Caco-2 (cell line): ENCODE measurements around the gene GREB1. TPM values are rescaled to one million over a fixed set of nuclear protein-coding genes. Genes with fewer than 3 reads are reported as not detected.

Experiments
- BruUV-seq: library from RNA; stranded (reverse); fragments of 400-500 nt; replicated peaks from 2 replicates; lab custom pipeline; 2021; lab: Mats Ljungman, UMichigan
- CTCF ChIA-PET: fragments of 300-600 bp; sonication (Branson Sonifier 250); formaldehyde crosslinking; loops from one replicate; lab custom pipeline; 2022; ENCODE audit warnings: antibody characterized with exemption; lab: Charles Lee
- POLR2A ChIA-PET: fragments of 300-600 bp; sonication (Branson Sonifier 250); formaldehyde crosslinking; loops from one replicate; lab custom pipeline; 2022; ENCODE audit warnings: antibody characterized with exemption; lab: Charles Lee
- DNase-seq, 2 experiments: peaks; one replicate each; pipeline versions ENCODE4 v3.0.0 to v3.0.0-alpha.2; 2020 to 2022
- H3K27me3 ChIP-seq: replicated peaks from 2 replicates; pipeline ENCODE4 v1.6.0; 2011; ENCODE audit warnings: low read length; ENCODE audit not compliant: control insufficient read depth, insufficient read depth
- H3K36me3 ChIP-seq: 2 replicates; pipeline ENCODE4 v1.5.1; 2011; ENCODE audit warnings: low read length; ENCODE audit not compliant: control insufficient read depth, insufficient read depth
- H3K4me1 ChIP-seq: fragments of 250-450 bp; sonication (Bioruptor Pico); 2 replicates; pipeline ENCODE4 v1.5.1; 2020; ENCODE audit warnings: mild to moderate bottlenecking
- H3K4me3 ChIP-seq: 2 replicates; pipeline ENCODE4 v1.5.1; 2011; ENCODE audit warnings: low read depth, mild to moderate bottlenecking, control low read depth, low read length
- H3K9me3 ChIP-seq: fragments of 250-450 bp; sonication (Bioruptor Pico); 2 replicates; pipeline ENCODE4 v1.5.1; 2020; ENCODE audit warnings: mild to moderate bottlenecking, moderate library complexity
- H3K27ac Mint-ChIP-seq: one replicate; pipeline ENCODE4 v1.8.0; 2022; ENCODE audit warnings: mixed read lengths; ENCODE audit not compliant: unreplicated experiment
- H3K27me3 Mint-ChIP-seq: one replicate; pipeline ENCODE4 v1.8.0; 2022; ENCODE audit warnings: mixed read lengths; ENCODE audit not compliant: insufficient read depth, unreplicated experiment
- H3K36me3 Mint-ChIP-seq: one replicate; pipeline ENCODE4 v1.8.0; 2022; ENCODE audit warnings: mild to moderate bottlenecking, mixed read lengths; ENCODE audit not compliant: insufficient read depth, unreplicated experiment
- H3K4me1 Mint-ChIP-seq: one replicate; pipeline ENCODE4 v1.8.0; 2022; ENCODE audit warnings: low read depth, mixed read lengths; ENCODE audit not compliant: unreplicated experiment
- H3K4me3 Mint-ChIP-seq: one replicate; pipeline ENCODE4 v1.8.0; 2022; ENCODE audit warnings: mild to moderate bottlenecking, moderate library complexity, mixed read lengths; ENCODE audit not compliant: unreplicated experiment
- H3K9me3 Mint-ChIP-seq: one replicate; pipeline ENCODE4 v1.8.0; 2022; ENCODE audit warnings: mixed read lengths; ENCODE audit not compliant: unreplicated experiment
- CTCF ChIP-seq, 2 experiments: fragments of 200-600 bp in 1 of 2; IDR thresholded peaks; 1 replicate in 1 of 2; 2 replicates in 1 of 2; pipeline versions ENCODE4 v1.5.1 to v1.8.0; 2011 to 2022; ENCODE audit warnings: antibody characterized with exemption in 1 of 2, control low read depth in 1 of 2, inconsistent platforms in 1 of 2, low read depth in 1 of 2, low read length in 1 of 2, mild to moderate bottlenecking in 1 of 2, moderate library complexity in 1 of 2; ENCODE audit not compliant: insufficient read depth in 1 of 2, severe bottlenecking in 1 of 2, unreplicated experiment in 1 of 2
- intact Hi-C: fragments of 100-400 bp; cut with micrococcal nuclease; formaldehyde crosslinking; loops from one replicate; pipeline ENCODE4 v1.10.0; 2022; ENCODE audit not compliant: unreplicated experiment
- total RNA-seq: library from RNA; stranded (reverse); gene quantifications from 2 replicates; pipeline ENCODE4 v1.2.3, GENCODE V29; 2022

Gene GREB1
- total RNA-seq, 1 experiment from 2014 or later, result 2.4 TPM

- POLR2A ChIA-PET, result no interaction called here
- intact Hi-C loops, result no loop called here
- Histone ChIP-seq H3K27me3 (no peaks in the 10 kb centered on the region), H3K4me3 (no peak overlapping the region), H3K9me3 (no peaks in the 10 kb centered on the region), H3K36me3 (no peaks in the 10 kb centered on the region), H3K4me1 (no peaks in the 10 kb centered on the region)
- no peaks in the 10 kb centered on the region for H3K9me3 Mint-ChIP-seq
- BruUV-seq, result no TSS peak
- H3K4me3 Mint-ChIP-seq, result no peak overlapping the region
- peaks cover 13% of the 10 kb centered on the region for H3K4me1 Mint-ChIP-seq
- TF ChIP-seq CTCF (IDR thresholded peaks at IDR 0.05; ENCODE audit: insufficient read depth in 1 of 2, low read depth in 1 of 2, low read length in 1 of 2, severe bottlenecking in 1 of 2, unreplicated experiment in 1 of 2), result no peak
- no peak overlapping the region for H3K27ac Mint-ChIP-seq
- H3K36me3 Mint-ChIP-seq, result no peaks in the 10 kb centered on the region
- H3K27me3 Mint-ChIP-seq, result peaks cover 2% of the 10 kb centered on the region
- DNase-seq, result no peak
- CTCF ChIA-PET, result interaction anchor here (0.6 to 1.7 kb wide), 2 partner anchors 33 to 34 kb away, joined by 3 to 4 read pairs; no protein-coding TSS in a partner anchor
Observed at GRCh38 chr2:11550302-11550701, 16.5 kb downstream of the GREB1 start.

DNA sequence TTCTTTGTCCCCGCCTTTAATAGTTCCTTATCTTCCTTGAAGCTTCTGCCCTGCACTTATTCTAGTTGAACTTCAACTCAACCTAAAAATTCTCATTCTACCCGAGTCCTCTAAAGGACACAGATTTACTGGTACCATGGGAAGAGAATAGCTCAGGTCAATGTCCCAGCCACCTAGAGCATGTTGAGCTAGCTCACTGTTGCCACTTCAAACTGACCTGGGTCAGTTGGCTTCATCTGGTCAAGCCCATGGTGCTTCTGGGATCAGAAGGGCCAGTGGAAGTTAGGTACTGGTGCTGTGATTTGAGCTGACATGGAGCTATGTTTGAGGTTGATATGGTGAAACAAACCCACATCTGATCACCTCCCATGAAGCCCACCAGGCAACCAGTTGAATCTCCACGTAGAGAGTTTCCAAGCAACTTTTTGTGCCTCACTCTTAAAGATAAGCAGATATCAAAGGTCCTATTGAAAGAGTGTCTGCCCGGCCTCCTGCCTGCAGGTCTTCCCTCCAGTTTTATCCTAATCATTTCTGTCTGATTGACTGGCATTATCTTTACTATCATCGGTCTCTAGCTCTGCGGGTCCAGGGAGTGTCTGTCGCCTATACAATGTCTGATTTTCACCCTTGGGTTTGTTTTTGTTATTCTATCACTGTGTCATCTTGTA, 17.2 kb downstream of the GREB1 start:
- no peak overlapping the region for H3K4me3 ChIP-seq
- no peak for TF ChIP-seq CTCF (IDR thresholded peaks at IDR 0.05; ENCODE audit: insufficient read depth in 1 of 2, low read depth in 1 of 2, low read length in 1 of 2, severe bottlenecking in 1 of 2, unreplicated experiment in 1 of 2)
- DNase-seq, result no peak
- H3K27ac Mint-ChIP-seq, result no peak overlapping the region
- no peaks in the 10 kb centered on the region for H3K4me1 ChIP-seq
- H3K9me3 ChIP-seq, result no peaks in the 10 kb centered on the region
- H3K4me1 Mint-ChIP-seq, result peaks cover 13% of the 10 kb centered on the region
- BruUV-seq, result no TSS peak
- no peaks in the 10 kb centered on the region for H3K27me3 ChIP-seq
- no peak overlapping the region for H3K4me3 Mint-ChIP-seq
- H3K36me3 Mint-ChIP-seq, result no peaks in the 10 kb centered on the region
- ChIA-PET CTCF (interaction anchor here (1.7 kb wide), 1 partner anchor 33 kb away, joined by 4 read pairs; no protein-coding TSS in a partner anchor), POLR2A (no interaction called here)
- no peaks in the 10 kb centered on the region for H3K36me3 ChIP-seq
- H3K27me3 Mint-ChIP-seq, result peaks cover 2% of the 10 kb centered on the region
- intact Hi-C loops, result no loop called here
- H3K9me3 Mint-ChIP-seq, result no peaks in the 10 kb centered on the region

DNA sequence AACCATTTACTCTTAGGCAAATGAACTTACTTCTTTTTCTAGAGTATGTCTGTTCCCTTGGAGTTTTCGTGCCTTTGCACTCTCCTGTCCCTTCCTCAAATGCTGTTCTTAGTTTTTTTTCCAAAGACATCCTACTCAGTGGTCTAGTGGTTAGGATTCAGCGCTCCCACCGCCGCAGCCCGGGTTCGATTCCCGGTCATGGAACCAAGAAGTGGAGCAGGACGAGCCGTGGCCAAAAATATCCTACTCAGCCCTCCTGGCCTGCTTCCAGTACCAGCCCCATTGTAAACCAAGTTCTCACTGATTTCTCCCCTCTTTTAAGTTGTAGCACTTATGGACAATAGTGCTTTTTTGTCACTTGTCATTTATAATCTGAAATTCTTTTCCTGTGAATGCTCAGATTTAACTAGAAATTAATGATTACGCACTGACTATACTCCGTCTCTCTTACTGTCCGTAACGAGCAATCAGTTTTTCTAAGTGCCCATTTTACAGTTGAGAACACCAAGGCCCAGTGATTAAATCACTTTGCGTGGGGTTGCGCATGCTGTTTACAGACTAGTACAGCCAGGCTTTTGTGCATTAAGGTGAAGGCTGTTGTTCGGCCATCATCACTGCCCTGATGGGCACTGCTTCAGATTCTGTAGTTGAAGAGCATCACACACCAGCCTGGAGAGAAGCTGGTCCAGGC, 17.9 kb downstream of the GREB1 start:
- no peaks in the 10 kb centered on the region for H3K4me1 ChIP-seq
- ChIA-PET POLR2A (no interaction called here), CTCF (no interaction called here)
- Mint-ChIP-seq H3K27me3 (peaks cover 2% of the 10 kb centered on the region), H3K4me3 (no peak overlapping the region), H3K36me3 (no peaks in the 10 kb centered on the region), H3K27ac (no peak overlapping the region), H3K4me1 (peaks cover 13% of the 10 kb centered on the region), H3K9me3 (no peaks in the 10 kb centered on the region)
- TF ChIP-seq CTCF (IDR thresholded peaks at IDR 0.05; ENCODE audit: insufficient read depth in 1 of 2, low read depth in 1 of 2, low read length in 1 of 2, severe bottlenecking in 1 of 2, unreplicated experiment in 1 of 2), result no peak
- no peaks in the 10 kb centered on the region for H3K36me3 ChIP-seq
- BruUV-seq, result no TSS peak
- no peaks in the 10 kb centered on the region for H3K27me3 ChIP-seq
- intact Hi-C loops, result no loop called here
- DNase-seq, result no peak
- H3K9me3 ChIP-seq, result no peaks in the 10 kb centered on the region
- no peak overlapping the region for H3K4me3 ChIP-seq
